ENCODE measurements around the gene B4GAT1. TPM values are rescaled to one million over a fixed set of nuclear protein-coding genes. Genes with fewer than 3 reads are reported as not detected.

The B4GAT1 gene
- polyA plus RNA-seq, 1 of the 3 experiments (the other 2 are of a cell fraction) = 26.4 TPM

DNA sequence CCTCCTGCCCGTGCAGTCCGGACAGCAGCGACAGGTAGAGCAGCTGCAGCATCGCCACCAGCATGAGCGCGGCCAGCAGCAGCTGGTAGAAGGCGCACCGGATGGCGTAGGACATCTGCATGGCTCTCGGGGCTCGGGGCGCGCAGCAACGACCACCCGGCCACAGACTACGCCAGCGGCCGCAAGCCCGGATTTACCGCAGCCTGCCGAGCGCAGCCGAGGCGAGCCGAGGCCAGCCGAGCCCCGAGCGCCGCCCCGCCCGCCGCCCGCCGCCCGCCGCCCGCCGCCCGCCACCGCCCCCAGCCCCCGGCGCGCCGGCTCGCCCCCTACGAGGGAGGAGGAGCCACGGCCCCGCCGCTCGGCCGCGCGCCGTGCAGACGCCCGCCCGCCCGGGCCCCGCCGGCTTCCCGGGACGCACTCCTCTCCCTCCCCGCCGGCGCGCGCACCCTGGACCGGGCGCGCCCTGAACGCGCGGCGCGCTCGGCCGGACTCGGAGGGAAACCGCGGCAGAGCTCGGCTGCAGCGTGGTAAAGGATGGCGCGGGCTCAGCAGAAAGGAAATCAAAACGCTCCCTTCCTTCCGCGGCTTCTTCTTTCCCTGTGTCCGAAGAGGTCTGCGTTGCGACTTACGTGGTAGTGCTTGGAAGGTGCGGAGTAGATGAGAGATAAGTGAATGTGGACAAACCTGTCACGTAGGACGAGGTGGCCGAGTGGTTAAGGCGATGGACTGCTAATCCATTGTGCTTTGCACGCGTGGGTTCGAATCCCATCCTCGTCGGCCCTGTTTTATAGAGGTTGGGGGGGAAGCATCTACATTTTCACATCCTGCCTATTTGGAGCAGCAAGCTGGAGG is at the start of gene B4GAT1 (continued):
- TF ChIP-seq FOSL2 (IDR thresholded peaks at IDR 0.05; ENCODE audit: borderline replicate concordance, low read depth) (peak; percentile 74; the same call in 1 of the 2 replicates), FOXJ3 (CRISPR knock-in tag; IDR thresholded peaks at IDR 0.05) (no peak), YY1 (IDR thresholded peaks at IDR 0.05; ENCODE audit: low read depth) (no peak), SMC3 (IDR thresholded peaks at IDR 0.05; ENCODE audit: low read depth, low read length) (no peak), RCOR1 (IDR thresholded peaks at IDR 0.05; ENCODE audit: low read length) (no peak), SIN3A (IDR thresholded peaks at IDR 0.05; ENCODE audit: borderline replicate concordance, low read depth, low read length) (no peak)
- TF ChIP-seq, protein P1, sequence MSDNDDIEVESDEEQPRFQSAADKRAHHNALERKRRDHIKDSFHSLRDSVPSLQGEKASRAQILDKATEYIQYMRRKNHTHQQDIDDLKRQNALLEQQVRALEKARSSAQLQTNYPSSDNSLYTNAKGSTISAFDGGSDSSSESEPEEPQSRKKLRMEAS (IDR thresholded peaks at IDR 0.05; ENCODE audit: low read depth) = peak; percentile 54; the same call in 1 of the 2 replicates

DNA sequence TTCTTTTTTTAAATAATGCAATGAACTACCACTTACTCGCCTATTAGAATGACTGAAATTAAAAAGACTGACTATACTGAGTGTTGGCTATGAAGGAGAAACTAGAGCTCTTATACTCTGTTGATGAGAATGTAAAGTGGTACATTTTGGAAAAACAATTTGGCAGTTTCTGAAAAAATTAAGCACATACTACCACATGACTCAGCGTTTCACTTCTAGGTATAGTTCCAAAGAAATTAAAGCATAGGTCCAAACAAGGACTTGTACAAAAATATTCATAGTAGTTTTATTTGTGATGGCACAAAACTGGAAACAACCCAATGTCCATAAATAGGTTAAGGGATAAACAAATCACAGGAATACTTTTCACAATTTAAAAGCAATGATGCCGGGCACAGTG is 46.5 kb upstream of the B4GAT1 start:
- H3K36me3 ChIP-seq (replicated peaks in 1 of 2; ENCODE audit: control insufficient read depth in 1 of 2, insufficient read depth in 2 of 2, low read length in 1 of 2) = no peaks in the 10 kb centered on the region
- no peaks in the 10 kb centered on the region for H4K20me1 ChIP-seq (ENCODE audit: insufficient read depth)
- H3K27ac ChIP-seq (ENCODE audit: low read depth in 2 of 2, low read length in 1 of 2) = no peak overlapping the region
- H3K9ac ChIP-seq = no peak overlapping the region
- H3K4me1 ChIP-seq (ENCODE audit: control insufficient read depth in 1 of 2, insufficient read depth in 2 of 2, low read depth in 1 of 2, low read length in 1 of 2) = no peaks in the 10 kb centered on the region
- peaks cover 46% of the 10 kb centered on the region; the same call in 1 of the 2 replicates for H3K27me3 ChIP-seq (ENCODE audit: insufficient read depth)
- ChIA-PET POLR2A (no interaction called here), CTCF (no interaction called here)
- TF ChIP-seq NRF1 (IDR thresholded peaks at IDR 0.05; ENCODE audit: low read depth, low read length) (no peak), GATA2 (CRISPR knock-in tag; IDR thresholded peaks at IDR 0.05) (no peak)
- TF ChIP-seq, protein P2, sequence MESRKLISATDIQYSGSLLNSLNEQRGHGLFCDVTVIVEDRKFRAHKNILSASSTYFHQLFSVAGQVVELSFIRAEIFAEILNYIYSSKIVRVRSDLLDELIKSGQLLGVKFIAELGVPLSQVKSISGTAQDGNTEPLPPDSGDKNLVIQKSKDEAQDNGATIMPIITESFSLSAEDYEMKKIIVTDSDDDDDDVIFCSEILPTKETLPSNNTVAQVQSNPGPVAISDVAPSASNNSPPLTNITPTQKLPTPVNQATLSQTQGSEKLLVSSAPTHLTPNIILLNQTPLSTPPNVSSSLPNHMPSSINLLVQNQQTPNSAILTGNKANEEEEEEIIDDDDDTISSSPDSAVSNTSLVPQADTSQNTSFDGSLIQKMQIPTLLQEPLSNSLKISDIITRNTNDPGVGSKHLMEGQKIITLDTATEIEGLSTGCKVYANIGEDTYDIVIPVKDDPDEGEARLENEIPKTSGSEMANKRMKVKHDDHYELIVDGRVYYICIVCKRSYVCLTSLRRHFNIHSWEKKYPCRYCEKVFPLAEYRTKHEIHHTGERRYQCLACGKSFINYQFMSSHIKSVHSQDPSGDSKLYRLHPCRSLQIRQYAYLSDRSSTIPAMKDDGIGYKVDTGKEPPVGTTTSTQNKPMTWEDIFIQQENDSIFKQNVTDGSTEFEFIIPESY (IDR thresholded peaks at IDR 0.05; ENCODE audit: borderline replicate concordance, low read depth) = no peak
- no peaks in the 10 kb centered on the region for H3K9me2 ChIP-seq
- H3K79me2 ChIP-seq (ENCODE audit: insufficient read depth) = no peaks in the 10 kb centered on the region
- H3F3A ChIP-seq (replicated peaks; ENCODE audit: insufficient read depth) = peaks cover 3% of the 10 kb centered on the region
- H2AFZ ChIP-seq (ENCODE audit: low read depth) = no peak overlapping the region
- no peak overlapping the region for H3K4me3 ChIP-seq (ENCODE audit: low read depth in 2 of 2, low read length in 1 of 2)
- WGBS (ENCODE audit: low lambda C conversion rate) = 14% methylated on average over 3 of the region's 3 CpGs
- DNase-seq = no peak
- H3K9me3 ChIP-seq = no peaks in the 10 kb centered on the region
- H3K4me2 ChIP-seq = no peak overlapping the region

DNA sequence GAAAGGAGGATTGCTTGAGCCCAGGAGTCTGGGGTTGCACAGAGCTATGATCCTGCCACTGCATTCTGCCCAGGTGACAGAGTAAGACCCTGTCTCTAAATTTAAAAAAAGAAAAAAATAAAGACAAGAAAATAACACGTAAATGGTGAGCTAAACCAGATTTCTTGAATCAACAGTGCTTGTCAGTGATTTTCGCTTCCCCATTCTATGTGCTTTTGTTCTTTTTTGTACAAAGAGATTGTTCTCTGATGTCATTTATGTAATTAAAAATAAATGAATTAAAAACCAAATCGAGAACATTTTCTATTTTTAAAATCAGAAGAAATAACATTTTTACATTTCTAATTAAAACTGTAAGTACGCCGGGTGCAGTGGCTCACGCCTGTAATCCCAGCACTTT is 43.9 kb upstream of the B4GAT1 start:
- no peaks in the 10 kb centered on the region for H3K9me2 ChIP-seq
- no peak overlapping the region for H2AFZ ChIP-seq (ENCODE audit: low read depth)
- DNase-seq = no peak
- H3K79me2 ChIP-seq (ENCODE audit: insufficient read depth) = no peaks in the 10 kb centered on the region
- no peaks in the 10 kb centered on the region for H3K9me3 ChIP-seq
- H3K4me1 ChIP-seq (ENCODE audit: control insufficient read depth in 1 of 2, insufficient read depth in 2 of 2, low read depth in 1 of 2, low read length in 1 of 2) = no peaks in the 10 kb centered on the region; a peak in 1 of 4 replicates
- WGBS (ENCODE audit: low lambda C conversion rate) = 47% methylated on average over 6 of the region's 6 CpGs
- no peak overlapping the region for H3K27ac ChIP-seq (ENCODE audit: low read depth in 2 of 2, low read length in 1 of 2)
- H3K27me3 ChIP-seq (ENCODE audit: insufficient read depth) = peaks cover 39% of the 10 kb centered on the region; the same call in 1 of the 2 replicates
- H3F3A ChIP-seq (replicated peaks; ENCODE audit: insufficient read depth) = peaks cover 3% of the 10 kb centered on the region
- no peak overlapping the region for H3K9ac ChIP-seq
- no peaks in the 10 kb centered on the region for H3K36me3 ChIP-seq (replicated peaks in 1 of 2; ENCODE audit: control insufficient read depth in 1 of 2, insufficient read depth in 2 of 2, low read length in 1 of 2)
- H3K4me3 ChIP-seq (ENCODE audit: low read depth in 2 of 2, low read length in 1 of 2) = no peak overlapping the region
- H4K20me1 ChIP-seq (ENCODE audit: insufficient read depth) = no peaks in the 10 kb centered on the region
- ChIA-PET CTCF (interaction anchor here (0.9 to 3.8 kb wide), 7 partner anchors 14 to 79 kb away, joined by 3 to 55 read pairs (median 4); no protein-coding TSS in a partner anchor), POLR2A (no interaction called here)
- no peak overlapping the region for H3K4me2 ChIP-seq
- TF ChIP-seq, protein P3, sequence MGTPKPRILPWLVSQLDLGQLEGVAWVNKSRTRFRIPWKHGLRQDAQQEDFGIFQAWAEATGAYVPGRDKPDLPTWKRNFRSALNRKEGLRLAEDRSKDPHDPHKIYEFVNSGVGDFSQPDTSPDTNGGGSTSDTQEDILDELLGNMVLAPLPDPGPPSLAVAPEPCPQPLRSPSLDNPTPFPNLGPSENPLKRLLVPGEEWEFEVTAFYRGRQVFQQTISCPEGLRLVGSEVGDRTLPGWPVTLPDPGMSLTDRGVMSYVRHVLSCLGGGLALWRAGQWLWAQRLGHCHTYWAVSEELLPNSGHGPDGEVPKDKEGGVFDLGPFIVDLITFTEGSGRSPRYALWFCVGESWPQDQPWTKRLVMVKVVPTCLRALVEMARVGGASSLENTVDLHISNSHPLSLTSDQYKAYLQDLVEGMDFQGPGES (IDR thresholded peaks at IDR 0.05; ENCODE audit: low read depth, low read length) = no peak
- TF ChIP-seq NRF1 (IDR thresholded peaks at IDR 0.05; ENCODE audit: low read depth, low read length) (no peak), CHD2 (IDR thresholded peaks at IDR 0.05; ENCODE audit: low read length, partially characterized antibody) (no peak), GABPA (IDR thresholded peaks at IDR 0.05; ENCODE audit: low read depth) (no peak), GATA2 (CRISPR knock-in tag; IDR thresholded peaks at IDR 0.05) (no peak), MEF2A (IDR thresholded peaks at IDR 0.05; ENCODE audit: borderline replicate concordance, low read depth) (no peak), TEAD4 (IDR thresholded peaks at IDR 0.05; ENCODE audit: borderline replicate concordance, insufficient read depth) (no peak)
- TF ChIP-seq, protein P1 (IDR thresholded peaks at IDR 0.05; ENCODE audit: low read depth) = no peak
- TF ChIP-seq, protein P4, sequence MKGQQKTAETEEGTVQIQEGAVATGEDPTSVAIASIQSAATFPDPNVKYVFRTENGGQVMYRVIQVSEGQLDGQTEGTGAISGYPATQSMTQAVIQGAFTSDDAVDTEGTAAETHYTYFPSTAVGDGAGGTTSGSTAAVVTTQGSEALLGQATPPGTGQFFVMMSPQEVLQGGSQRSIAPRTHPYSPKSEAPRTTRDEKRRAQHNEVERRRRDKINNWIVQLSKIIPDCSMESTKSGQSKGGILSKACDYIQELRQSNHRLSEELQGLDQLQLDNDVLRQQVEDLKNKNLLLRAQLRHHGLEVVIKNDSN (IDR thresholded peaks at IDR 0.05; ENCODE audit: borderline replicate concordance, low read depth) = no peak

All from SK-N-SH (cell line).